HS-27A (cell line): Measurements from ENCODE around the gene PDE1C.

Experiments
- DNase-seq: peaks from one replicate; pipeline ENCODE4 v3.0.0-alpha.2; 2012; ENCODE audit warnings: low read depth, missing footprints

PDE1C gene

GRCh38 chr7:31772211-31772610 lies 298.0 kb downstream of the PDE1C start:
- DNase-seq = no peak

GRCh38 chr7:31767686-31768358 lies 302.4 kb downstream of the PDE1C start:
- DNase-seq = no peak

GRCh38 chr7:31764462-31764861 lies 305.7 kb downstream of the PDE1C start:
- no peak for DNase-seq

- DNase-seq = no peak
Measured at GRCh38 chr7:31763548-31763947, 306.7 kb downstream of the PDE1C start.

GRCh38 chr7:31761646-31762045 lies 308.6 kb downstream of the PDE1C start:
- no peak for DNase-seq

GRCh38 chr7:31758755-31759154 lies 311.5 kb downstream of the PDE1C start:
- no peak for DNase-seq

GRCh38 chr7:31751726-31752125 lies 318.5 kb downstream of the PDE1C start:
- DNase-seq = no peak

- no peak for DNase-seq
Measured at GRCh38 chr7:31748084-31748483, 322.1 kb downstream of the PDE1C start.

GRCh38 chr7:31747553-31747952 lies 322.7 kb downstream of the PDE1C start:
- DNase-seq = peak; percentile 3

GRCh38 chr7:31744294-31744874 lies 325.8 kb downstream of the PDE1C start:
- DNase-seq = peak; percentile 35

- DNase-seq = no peak
Measured at GRCh38 chr7:31741852-31742251, 328.4 kb downstream of the PDE1C start.

GRCh38 chr7:31735991-31736982 lies 333.9 kb downstream of the PDE1C start:
- DNase-seq = peak; percentile 22

GRCh38 chr7:31734456-31734855 lies 335.8 kb downstream of the PDE1C start:
- no peak for DNase-seq

- DNase-seq = no peak
Measured at GRCh38 chr7:31729195-31729804, 340.9 kb downstream of the PDE1C start.

- no peak for DNase-seq
Measured at GRCh38 chr7:31724696-31725095, 345.5 kb downstream of the PDE1C start.

- no peak for DNase-seq
Measured at GRCh38 chr7:31720366-31720765, 349.8 kb downstream of the PDE1C start.

GRCh38 chr7:31716355-31716754 lies 353.9 kb downstream of the PDE1C start:
- no peak for DNase-seq

GRCh38 chr7:31710171-31710570 lies 360.0 kb downstream of the PDE1C start:
- DNase-seq = no peak

GRCh38 chr7:31707089-31707488 lies 363.1 kb downstream of the PDE1C start:
- DNase-seq = no peak

- DNase-seq = no peak
Measured at GRCh38 chr7:31705377-31705776, 364.8 kb downstream of the PDE1C start.

- DNase-seq = no peak
Measured at GRCh38 chr7:31702354-31702753, 367.9 kb downstream of the PDE1C start.
